Adrenal gland (tissue), 12 donors: ENCODE results near the gene TMEM41B. TPM values are rescaled to one million over a fixed set of nuclear protein-coding genes. Genes with fewer than 3 reads are reported as not detected.
A peak's percentile ranks its signal among the peaks of the same experiment; 100 is the strongest.
"Not testable (repeated sequence)": the region's sequence is repeated elsewhere in the genome, so short reads cannot be mapped to it uniquely, and the experiment has no call there.

Source experiments
- DNase-seq, 7 donors: peaks; one replicate each; pipeline ENCODE4 v3.0.0-alpha.2; 2019 to 2020
- H3K27ac ChIP-seq, 5 donors: fragments of 200-600 bp; sonication (generic) in 4 of 5; 1 replicate in 3 of 5; 2 replicates in 2 of 5; pipeline versions ENCODE4 v1.5.1 to v1.8.0; 2016 to 2020; ENCODE audit warnings: mild to moderate bottlenecking in 1 of 5
- H3K27me3 ChIP-seq: fragments of 200-600 bp; 2 replicates; pipeline ENCODE4 v1.8.0; 2021
- H3K36me3 ChIP-seq, 2 donors: fragments of 200-600 bp; replicated peaks in 1 of 2; 1 replicate in 1 of 2; 2 replicates in 1 of 2; pipeline versions ENCODE4 v1.5.1 to v1.8.0; 2018 to 2022
- H3K4me1 ChIP-seq, 2 donors: fragments of 200-600 bp; replicated peaks in 1 of 2; 1 replicate in 1 of 2; 2 replicates in 1 of 2; pipeline versions ENCODE4 v1.5.1 to v1.8.0; 2018 to 2021
- H3K4me3 ChIP-seq, 4 donors: fragments of 200-600 bp; sonication (generic) in 3 of 4; one replicate each; pipeline ENCODE4 v1.5.1; 2016 to 2018
- H3K9me3 ChIP-seq, 3 donors: fragments of 200-600 bp; sonication (generic) in 1 of 3; replicated peaks in 1 of 3; 1 replicate in 2 of 3; 2 replicates in 1 of 3; pipeline versions ENCODE4 v1.5.1 to v1.8.0; 2016 to 2021
- CTCF ChIP-seq, 6 experiments: fragments of 450-650 bp in 4 of 6; fragments of 200-600 bp in 2 of 6; sonication (generic) in 1 of 6; IDR thresholded peaks; 1 replicate in 5 of 6; 2 replicates in 1 of 6; pipeline versions ENCODE4 v1.5.1 to v1.8.0; 2016 to 2021; ENCODE audit warnings: antibody characterized with exemption in 6 of 6, mild to moderate bottlenecking in 2 of 6, moderate library complexity in 1 of 6
- POLR2A ChIP-seq, 2 donors: fragments of 450-650 bp; IDR thresholded peaks; one replicate each; pipeline ENCODE4 v1.6.1; 2017; ENCODE audit warnings: antibody characterized with exemption in 2 of 2, mild to moderate bottlenecking in 2 of 2, moderate library complexity in 1 of 2
- WGBS, 4 donors: extraction: QIAGEN DNeasy Blood & Tissue Kit in 2 of 4; methylation state at CpG; one replicate each; pipeline versions ENCODE4 v1.1.5 to v1.1.7; 2013 to 2017; 5-methylcytosine and 5-hydroxymethylcytosine counted together
- intact Hi-C, 2 donors: fragments of 100-400 bp; cut with DNase I; formaldehyde crosslinking; loops; one replicate each; pipeline versions ENCODE4 v1.14.1 to v1.15.0; 2022 to 2023
- polyA plus RNA-seq, 3 donors: library from polyadenylated mRNA; stranded (reverse); fragments of 200-250 nt in 2 of 3; fragments of 350-450 nt in 1 of 3; fragmentation: Illumina TruSeq in 1 of 3; extraction: RNeasy Lipid Tissue Mini Kit (QIAGEN cat#74804) in 1 of 3; gene quantifications; one replicate each; pipeline ENCODE4 v1.2.3, GENCODE V29; 2013 to 2014
- total RNA-seq, 9 donors: library from RNA; depleted of rRNA in 4 of 9; stranded (reverse); fragments of >200 nt in 4 of 9; fragments of 120-200 nt in 1 of 9; fragmentation: NEBNext Ultra II Directional in 1 of 9; extraction: Animal tissue kit (Norgen Biotek cat#: 25700) in 1 of 9; gene quantifications; one replicate each; pipeline versions ENCODE4 v1.1.0 to v1.2.4, GENCODE V29; 2013 to 2023
- donor health status: healthy with polysubstance abuse.
- donor health status: Bipolar disorder and iron deficiency.
- donor health status: DM: yes; HTN: yes; CAD: no.
- donor health status: DM: no; HTN: no; CAD: no.
- donor health status: DM: no; HTN: no; CAD: no.
- donor health status: DM: yes; HTN: yes; CAD: no.

The TMEM41B gene
- total and polyA plus RNA-seq, 12 donors, result 17.6 to 58.8 (median 27.7) TPM

GRCh38 chr11:9249252-9249651, 65.1 kb downstream of the TMEM41B start:
- H3K4me1 ChIP-seq, result peaks cover 4 to 8% of the 10 kb centered on the region in 2 donors

GRCh38 chr11:9247863-9248262, 66.5 kb downstream of the TMEM41B start:
- intact Hi-C loops, result no loop called here
- Histone ChIP-seq H3K27me3 (no peaks in the 10 kb centered on the region), H3K4me3 (no peak overlapping the region), H3K9me3 (no peaks in the 10 kb centered on the region), H3K4me1 (peaks cover 4 to 8% of the 10 kb centered on the region in 2 donors), H3K27ac (no peak overlapping the region), H3K36me3 (no peaks in the 10 kb centered on the region)
- 85 to 99% (median 94%) methylated on average over 3 of the region's 3 CpGs for WGBS, 4 donors
- DNase-seq, result no peak
- TF ChIP-seq POLR2A (IDR thresholded peaks at IDR 0.05), result no peak
- no peak for TF ChIP-seq CTCF (IDR thresholded peaks at IDR 0.05)

More at GRCh38 chr11:9249252-9249651, 65.1 kb downstream of the TMEM41B start:
- no peaks in the 10 kb centered on the region for H3K9me3 ChIP-seq
- no peak overlapping the region for H3K27ac ChIP-seq
- DNase-seq, result no peak
- no peaks in the 10 kb centered on the region for H3K27me3 ChIP-seq
- no peaks in the 10 kb centered on the region for H3K36me3 ChIP-seq
- intact Hi-C loops, result no loop called here
- TF ChIP-seq POLR2A (IDR thresholded peaks at IDR 0.05) (no peak), CTCF (IDR thresholded peaks at IDR 0.05) (no peak)
- 92 to 97% (median 94%) methylated on average over 7 of the region's 7 CpGs for WGBS, 4 donors
- no peak overlapping the region for H3K4me3 ChIP-seq

- H3K9me3 ChIP-seq, H3K27ac ChIP-seq, intact Hi-C loops, H3K27me3 ChIP-seq, H3K4me3 ChIP-seq, DNase-seq, H3K36me3 ChIP-seq: not testable (repeated sequence)
- peaks cover 2 to 15% of the 10 kb centered on the region in 2 donors for H3K4me1 ChIP-seq
- 91 to 94% (median 92%) methylated on average over 10 of the region's 10 CpGs for WGBS, 4 donors
Measured at GRCh38 chr11:9236242-9236641, 78.2 kb downstream of the TMEM41B start.

GRCh38 chr11:9232482-9232881, 81.9 kb downstream of the TMEM41B start:
- WGBS, 4 donors, result 88 to 94% (median 89%) methylated on average over 3 of the region's 3 CpGs
- intact Hi-C loops, result no loop called here
- H3K4me1 ChIP-seq, result peaks cover 4 to 22% of the 10 kb centered on the region in 2 donors

More at GRCh38 chr11:9232482-9232881, 81.9 kb downstream of the TMEM41B start:
- Histone ChIP-seq H3K36me3 (no peaks in the 10 kb centered on the region), H3K9me3 (no peaks in the 10 kb centered on the region), H3K27ac (peak overlapping the region in 1 of 5 donors; percentile 73), H3K27me3 (no peaks in the 10 kb centered on the region), H3K4me3 (no peak overlapping the region)
- TF ChIP-seq CTCF (IDR thresholded peaks at IDR 0.05), result no peak
- TF ChIP-seq POLR2A (IDR thresholded peaks at IDR 0.05), result no peak
- no peak for DNase-seq
